Retinal pigment epithelial cell (primary cell): ENCODE data around the gene TFAP2E.

Source experiments
- DNase-seq: peaks from one replicate; pipeline ENCODE4 v3.0.0-alpha.2; 2010; ENCODE audit warnings: low read depth
- H3K4me3 ChIP-seq: 2 replicates; pipeline ENCODE4 v1.5.1; 2011; ENCODE audit warnings: mild to moderate bottlenecking, low read length, control low read depth, moderate library complexity
- TF ChIP-seq, protein P1 (sequence below): conservative IDR thresholded peaks from 2 replicates; pipeline ENCODE4 v1.5.1; 2011; ENCODE audit warnings: low read depth, low read length, control low read depth, inconsistent platforms

The TFAP2E gene

DNA sequence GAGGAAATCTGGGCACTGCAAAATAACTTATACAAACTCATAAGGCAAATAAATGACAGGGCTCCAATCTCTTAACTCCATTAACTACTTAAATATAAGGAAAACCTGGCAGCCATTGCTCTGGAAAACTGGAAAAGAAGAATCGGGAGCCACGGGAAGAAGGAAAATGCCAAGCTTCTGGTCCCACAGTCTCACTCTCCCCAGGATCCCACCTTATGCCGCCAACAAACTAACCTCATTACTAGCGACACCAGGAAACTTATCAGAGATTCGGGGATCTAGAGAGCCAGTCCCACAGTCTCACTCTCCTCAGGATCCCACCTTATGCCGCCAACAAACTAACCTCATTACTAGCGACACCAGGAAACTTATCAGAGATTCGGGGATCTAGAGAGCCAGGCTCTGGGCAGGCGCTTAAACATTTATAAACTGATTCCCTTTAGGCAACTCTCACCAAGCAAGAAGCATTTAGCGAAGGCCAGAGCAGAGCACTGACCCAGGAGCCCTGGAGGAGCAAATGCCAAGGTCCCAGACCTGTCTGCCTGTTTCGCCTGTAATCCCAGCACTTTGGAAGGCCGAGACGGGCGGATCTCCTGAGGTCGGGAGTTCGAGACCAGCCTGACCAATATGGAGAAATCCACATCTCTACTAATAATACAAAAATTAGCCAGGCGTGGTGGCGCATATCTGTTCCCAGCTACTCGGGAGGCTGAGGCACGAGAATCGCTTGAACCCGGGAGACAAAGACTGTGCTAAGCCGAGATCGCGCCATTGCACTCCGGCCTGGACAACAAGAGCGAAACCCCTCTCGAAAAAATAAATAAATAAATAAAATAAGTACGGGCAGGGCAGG lies 67.5 kb downstream of the TFAP2E start:
- H3K4me3 ChIP-seq, result peak overlapping the region; percentile 96
- TF ChIP-seq, protein P1, sequence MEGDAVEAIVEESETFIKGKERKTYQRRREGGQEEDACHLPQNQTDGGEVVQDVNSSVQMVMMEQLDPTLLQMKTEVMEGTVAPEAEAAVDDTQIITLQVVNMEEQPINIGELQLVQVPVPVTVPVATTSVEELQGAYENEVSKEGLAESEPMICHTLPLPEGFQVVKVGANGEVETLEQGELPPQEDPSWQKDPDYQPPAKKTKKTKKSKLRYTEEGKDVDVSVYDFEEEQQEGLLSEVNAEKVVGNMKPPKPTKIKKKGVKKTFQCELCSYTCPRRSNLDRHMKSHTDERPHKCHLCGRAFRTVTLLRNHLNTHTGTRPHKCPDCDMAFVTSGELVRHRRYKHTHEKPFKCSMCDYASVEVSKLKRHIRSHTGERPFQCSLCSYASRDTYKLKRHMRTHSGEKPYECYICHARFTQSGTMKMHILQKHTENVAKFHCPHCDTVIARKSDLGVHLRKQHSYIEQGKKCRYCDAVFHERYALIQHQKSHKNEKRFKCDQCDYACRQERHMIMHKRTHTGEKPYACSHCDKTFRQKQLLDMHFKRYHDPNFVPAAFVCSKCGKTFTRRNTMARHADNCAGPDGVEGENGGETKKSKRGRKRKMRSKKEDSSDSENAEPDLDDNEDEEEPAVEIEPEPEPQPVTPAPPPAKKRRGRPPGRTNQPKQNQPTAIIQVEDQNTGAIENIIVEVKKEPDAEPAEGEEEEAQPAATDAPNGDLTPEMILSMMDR, result no peak
- DNase-seq, result no peak

DNA sequence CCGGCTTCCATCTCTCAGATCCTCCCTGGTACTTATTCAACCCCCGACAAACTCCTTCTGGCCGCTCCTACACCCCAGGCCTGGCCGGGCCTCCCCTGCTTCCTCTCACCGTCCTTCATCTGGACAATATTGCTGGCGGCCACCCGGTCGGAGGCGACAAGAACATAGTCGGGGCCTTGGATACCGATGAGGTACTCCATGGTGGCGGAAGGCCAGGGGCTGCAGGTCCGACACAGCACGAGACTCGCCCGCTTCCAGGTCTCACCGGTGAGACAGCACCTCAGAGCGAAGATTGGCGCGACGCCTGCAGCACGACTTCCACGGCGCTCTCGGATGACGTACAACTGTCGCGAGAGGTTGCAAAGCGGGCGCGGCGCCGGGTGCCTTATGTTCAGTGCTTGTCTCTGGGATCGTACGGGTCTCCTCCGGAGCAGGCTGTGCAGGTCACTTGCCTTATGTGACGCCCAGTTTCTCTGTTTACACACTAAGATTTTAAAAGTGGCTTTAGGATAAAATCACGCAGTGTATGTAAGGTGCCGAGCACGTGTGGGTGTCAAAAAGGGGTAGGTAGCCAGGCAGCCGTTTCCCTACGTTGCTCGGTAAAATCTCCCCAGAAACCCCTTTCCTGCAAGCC lies 68.2 kb downstream of the TFAP2E start, which contains the start of gene PSMB2:
PSMB2 (minus strand) TSS at position 294 of the 634 bp plus-strand sequence; CDS start at position 200, 94 bp downstream.
- peak within 1 kb of the TSS; percentile 96 for H3K4me3 ChIP-seq
- DNase-seq, result peak; percentile 78
- TF ChIP-seq, protein P1, result no peak

DNA sequence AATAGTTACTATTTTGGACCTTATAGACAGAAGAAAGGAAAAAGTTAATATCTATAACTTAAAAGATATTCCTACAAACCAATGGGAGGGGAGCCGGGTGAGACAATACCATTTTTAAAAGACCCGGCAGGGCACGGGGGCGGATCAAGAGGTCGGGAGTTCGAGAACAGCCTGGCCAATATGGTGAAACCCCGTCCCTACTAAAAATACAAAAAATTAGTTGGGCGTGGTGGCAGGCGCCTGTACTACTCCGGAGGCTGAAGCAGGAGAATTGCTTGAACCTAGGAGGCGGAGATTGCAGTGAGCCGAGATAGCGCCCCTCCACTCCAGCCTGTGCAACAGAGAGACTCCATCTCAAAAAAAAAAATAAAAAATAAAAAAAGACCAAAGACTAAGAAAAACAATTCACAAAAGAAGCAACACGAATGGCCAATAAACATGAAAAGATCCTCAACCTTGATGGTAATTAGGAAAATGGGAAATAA lies 69.4 kb downstream of the TFAP2E start:
- no peak for DNase-seq
- TF ChIP-seq, protein P1, result no peak
- H3K4me3 ChIP-seq, result peak overlapping the region; percentile 96

DNA sequence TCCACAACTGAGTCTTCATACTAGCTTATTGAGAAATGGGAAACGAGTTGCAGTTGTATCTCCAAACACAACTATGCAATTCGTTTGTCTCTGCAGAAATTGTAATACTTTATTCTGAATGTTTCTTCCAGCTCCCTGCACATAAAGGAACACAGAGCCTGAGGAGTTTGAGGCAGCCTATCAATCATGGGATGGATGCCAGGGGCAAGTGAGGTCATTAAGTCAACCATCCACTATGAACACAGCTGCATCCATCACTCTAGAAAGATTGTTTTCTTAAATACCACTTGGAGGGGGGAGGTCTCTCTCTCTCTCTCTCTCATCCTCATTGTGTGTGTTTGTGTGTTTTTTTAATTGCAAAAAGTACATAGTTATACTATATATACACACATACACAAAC lies 71.1 kb downstream of the TFAP2E start:
- TF ChIP-seq, protein P1, result no peak
- no peak for DNase-seq
- no peak overlapping the region for H3K4me3 ChIP-seq
